Measurements from ENCODE around the gene TOR3A.

Gene TOR3A

DNA sequence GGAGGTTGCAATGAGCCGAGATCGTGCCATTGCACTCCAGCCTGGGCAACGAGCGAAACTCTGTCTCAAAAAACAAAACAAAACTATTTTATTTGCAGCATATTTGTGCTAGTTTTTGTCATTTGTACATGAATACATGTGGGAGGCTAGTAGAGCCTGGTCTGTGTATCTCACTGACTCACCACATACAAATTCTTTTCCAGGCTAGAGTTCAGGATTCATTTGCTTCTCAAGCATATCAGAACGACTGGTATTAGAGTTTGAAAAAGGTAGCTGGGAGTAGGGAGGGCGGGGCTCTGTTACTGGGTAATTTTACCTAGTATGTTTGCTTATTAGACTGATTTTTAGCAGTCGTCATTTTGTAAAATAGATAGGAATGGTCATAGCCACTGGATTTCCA, 4.5 kb upstream of the TOR3A start:
- Histone ChIP-seq H3K4me3 (ENCODE audit: low read length) (no peak overlapping the region), H4K20me1 (ENCODE audit: control insufficient read depth, insufficient read depth, low read depth, low read length) (no peaks in the 10 kb centered on the region), H3K27me3 (ENCODE audit: control insufficient read depth, low read length) (no peaks in the 10 kb centered on the region), H3F3A (ENCODE audit: control insufficient read depth, insufficient read depth) (peaks cover 3% of the 10 kb centered on the region), H3K4me1 (ENCODE audit: control insufficient read depth, low read length) (peaks cover 18% of the 10 kb centered on the region), H3K9me2 (replicated peaks; ENCODE audit: control insufficient read depth, low read length) (no peaks in the 10 kb centered on the region), H3K36me3 (ENCODE audit: control insufficient read depth, low read length) (peaks cover 6% of the 10 kb centered on the region), H3K27ac (ENCODE audit: low read depth, low read length) (no peak overlapping the region), H3K9me3 (ENCODE audit: control insufficient read depth, insufficient read depth, low read length) (no peaks in the 10 kb centered on the region), H3K79me2 (ENCODE audit: control insufficient read depth, low read length) (peaks cover 12% of the 10 kb centered on the region), H3K4me2 (ENCODE audit: low read length) (no peak overlapping the region)
- TF ChIP-seq, protein P1, sequence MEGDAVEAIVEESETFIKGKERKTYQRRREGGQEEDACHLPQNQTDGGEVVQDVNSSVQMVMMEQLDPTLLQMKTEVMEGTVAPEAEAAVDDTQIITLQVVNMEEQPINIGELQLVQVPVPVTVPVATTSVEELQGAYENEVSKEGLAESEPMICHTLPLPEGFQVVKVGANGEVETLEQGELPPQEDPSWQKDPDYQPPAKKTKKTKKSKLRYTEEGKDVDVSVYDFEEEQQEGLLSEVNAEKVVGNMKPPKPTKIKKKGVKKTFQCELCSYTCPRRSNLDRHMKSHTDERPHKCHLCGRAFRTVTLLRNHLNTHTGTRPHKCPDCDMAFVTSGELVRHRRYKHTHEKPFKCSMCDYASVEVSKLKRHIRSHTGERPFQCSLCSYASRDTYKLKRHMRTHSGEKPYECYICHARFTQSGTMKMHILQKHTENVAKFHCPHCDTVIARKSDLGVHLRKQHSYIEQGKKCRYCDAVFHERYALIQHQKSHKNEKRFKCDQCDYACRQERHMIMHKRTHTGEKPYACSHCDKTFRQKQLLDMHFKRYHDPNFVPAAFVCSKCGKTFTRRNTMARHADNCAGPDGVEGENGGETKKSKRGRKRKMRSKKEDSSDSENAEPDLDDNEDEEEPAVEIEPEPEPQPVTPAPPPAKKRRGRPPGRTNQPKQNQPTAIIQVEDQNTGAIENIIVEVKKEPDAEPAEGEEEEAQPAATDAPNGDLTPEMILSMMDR (IDR thresholded peaks at IDR 0.05; ENCODE audit: low read depth, low read length, poor library complexity, severe bottlenecking), result no peak
- no peak for TF ChIP-seq EZH2phosphoT487 (IDR thresholded peaks at IDR 0.05; ENCODE audit: borderline replicate concordance, low read length)

DNA sequence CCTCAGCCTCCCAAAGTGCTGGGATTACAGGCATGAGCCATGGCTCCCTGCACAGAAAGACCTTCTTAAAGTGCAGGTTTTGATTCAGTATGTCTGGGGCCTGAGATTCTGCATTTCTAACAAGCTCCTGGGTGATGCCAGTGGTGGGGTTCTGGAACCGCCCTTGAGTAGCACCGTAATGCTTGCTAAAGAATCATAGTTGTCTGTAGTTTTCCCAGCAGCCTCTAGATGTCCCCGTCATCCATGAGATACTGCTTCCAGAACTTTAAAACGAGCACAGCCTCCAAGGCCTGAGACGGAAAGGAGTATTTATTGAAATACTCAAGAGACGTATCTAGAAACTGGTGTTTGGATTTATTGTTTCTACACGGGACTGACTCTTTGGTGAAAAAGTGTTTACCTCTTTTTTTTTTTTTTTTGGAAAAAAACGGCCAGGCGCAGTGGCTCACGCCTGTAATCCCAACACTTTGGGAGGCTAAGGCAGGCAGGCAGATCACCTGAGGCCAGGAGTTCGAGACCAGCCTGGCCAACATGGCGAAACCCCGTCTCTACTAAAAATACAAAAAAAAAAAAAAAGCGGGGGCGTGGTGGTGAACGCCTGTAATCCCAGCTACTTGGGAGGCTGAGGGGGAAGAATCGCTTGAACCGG, 2.6 kb upstream of the TOR3A start:
- H3K9me2 ChIP-seq (replicated peaks; ENCODE audit: control insufficient read depth, low read length), result no peaks in the 10 kb centered on the region
- no peak overlapping the region for H3K4me2 ChIP-seq (ENCODE audit: low read length)
- H3K4me1 ChIP-seq (ENCODE audit: control insufficient read depth, low read length), result peaks cover 25% of the 10 kb centered on the region
- H3K36me3 ChIP-seq (ENCODE audit: control insufficient read depth, low read length), result peaks cover 17% of the 10 kb centered on the region
- no peak overlapping the region for H3K4me3 ChIP-seq (ENCODE audit: low read length)
- no peak for TF ChIP-seq EZH2phosphoT487 (IDR thresholded peaks at IDR 0.05; ENCODE audit: borderline replicate concordance, low read length)
- TF ChIP-seq, protein P1 (IDR thresholded peaks at IDR 0.05; ENCODE audit: low read depth, low read length, poor library complexity, severe bottlenecking), result peak; percentile 83
- H3F3A ChIP-seq (ENCODE audit: control insufficient read depth, insufficient read depth), result peaks cover 3% of the 10 kb centered on the region
- no peaks in the 10 kb centered on the region for H3K9me3 ChIP-seq (ENCODE audit: control insufficient read depth, insufficient read depth, low read length)
- no peaks in the 10 kb centered on the region for H4K20me1 ChIP-seq (ENCODE audit: control insufficient read depth, insufficient read depth, low read depth, low read length)
- peaks cover 30% of the 10 kb centered on the region for H3K79me2 ChIP-seq (ENCODE audit: control insufficient read depth, low read length)
- no peak overlapping the region for H3K27ac ChIP-seq (ENCODE audit: low read depth, low read length)
- no peaks in the 10 kb centered on the region for H3K27me3 ChIP-seq (ENCODE audit: control insufficient read depth, low read length)

DNA sequence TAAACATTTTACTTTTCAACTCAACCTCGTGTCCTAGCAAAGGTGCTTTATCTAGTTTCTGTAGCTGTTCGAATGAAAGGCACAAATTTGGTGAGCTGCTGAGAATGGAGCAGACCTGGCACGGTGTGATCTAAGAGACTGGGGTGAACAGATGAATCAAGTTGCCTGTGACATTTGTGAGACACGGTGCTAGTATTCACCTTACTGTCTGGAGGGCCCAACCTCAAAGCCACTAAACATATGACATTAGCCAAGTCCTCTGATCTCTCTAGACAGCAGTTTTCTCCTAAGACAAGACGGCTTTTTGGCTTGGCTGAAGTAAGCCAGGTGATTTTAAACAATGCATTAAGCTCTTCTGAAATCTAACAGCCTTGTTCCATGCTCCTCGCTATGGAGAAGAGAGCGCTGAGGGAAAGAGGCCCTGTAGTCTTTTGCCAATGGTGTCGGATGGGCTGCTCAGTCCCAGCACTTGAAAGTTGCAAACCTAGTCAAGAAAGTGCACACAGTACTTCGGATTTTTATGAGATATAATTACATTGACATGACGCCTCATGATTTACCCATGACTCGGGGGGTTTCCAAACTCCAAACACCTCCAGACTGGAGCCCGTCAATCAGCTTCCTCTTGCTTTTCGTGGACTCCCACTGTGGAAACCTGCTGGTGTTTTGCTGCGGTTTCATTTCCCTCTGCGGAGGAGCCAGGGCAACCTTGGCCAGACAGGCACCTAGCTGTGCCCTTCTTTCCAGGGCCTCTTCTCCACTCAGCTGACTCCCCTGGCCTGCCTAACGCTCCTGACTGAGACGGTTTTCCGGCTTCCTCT, 794 bp upstream of the TOR3A start:
- H3K79me2 ChIP-seq (ENCODE audit: control insufficient read depth, low read length), result peaks cover 49% of the 10 kb centered on the region
- H3K27ac ChIP-seq (ENCODE audit: low read depth, low read length), result peak overlapping the region; percentile 83
- H3K4me3 ChIP-seq (ENCODE audit: low read length), result peak overlapping the region; percentile 81
- no peaks in the 10 kb centered on the region for H4K20me1 ChIP-seq (ENCODE audit: control insufficient read depth, insufficient read depth, low read depth, low read length)
- H3K9me3 ChIP-seq (ENCODE audit: control insufficient read depth, insufficient read depth, low read length), result no peaks in the 10 kb centered on the region
- no peaks in the 10 kb centered on the region for H3K27me3 ChIP-seq (ENCODE audit: control insufficient read depth, low read length)
- no peak for TF ChIP-seq EZH2phosphoT487 (IDR thresholded peaks at IDR 0.05; ENCODE audit: borderline replicate concordance, low read length)
- TF ChIP-seq, protein P1 (IDR thresholded peaks at IDR 0.05; ENCODE audit: low read depth, low read length, poor library complexity, severe bottlenecking), result no peak
- peak overlapping the region; percentile 98 for H3K4me2 ChIP-seq (ENCODE audit: low read length)
- no peaks in the 10 kb centered on the region for H3K9me2 ChIP-seq (replicated peaks; ENCODE audit: control insufficient read depth, low read length)
- H3F3A ChIP-seq (ENCODE audit: control insufficient read depth, insufficient read depth), result peaks cover 3% of the 10 kb centered on the region
- peaks cover 35% of the 10 kb centered on the region for H3K36me3 ChIP-seq (ENCODE audit: control insufficient read depth, low read length)
- H3K4me1 ChIP-seq (ENCODE audit: control insufficient read depth, low read length), result peaks cover 43% of the 10 kb centered on the region

All from DOHH2 (cell line).